ENCODE measurements around the gene BMPR1B.

BMPR1B gene

GRCh38 chr4:94968493-94968892, 210.7 kb downstream of the BMPR1B start:
- DNase-seq = no peak

GRCh38 chr4:94970650-94971049, 212.9 kb downstream of the BMPR1B start:
- no peak for DNase-seq

- DNase-seq = no peak
Observed at GRCh38 chr4:94974773-94975172, 217.0 kb downstream of the BMPR1B start.

- no peak for DNase-seq
Observed at GRCh38 chr4:94976371-94977011, 218.7 kb downstream of the BMPR1B start.

GRCh38 chr4:94978904-94979303, 221.1 kb downstream of the BMPR1B start:
- no peak for DNase-seq

GRCh38 chr4:94979621-94980020, 221.9 kb downstream of the BMPR1B start:
- DNase-seq = no peak

- no peak for DNase-seq
Observed at GRCh38 chr4:94995684-94996394, 238.1 kb downstream of the BMPR1B start.

GRCh38 chr4:95000076-95000648, 242.4 kb downstream of the BMPR1B start:
- DNase-seq = no peak

GRCh38 chr4:95004912-95005311, 247.2 kb downstream of the BMPR1B start:
- DNase-seq = no peak

- no peak for DNase-seq
Observed at GRCh38 chr4:95007998-95008397, 250.2 kb downstream of the BMPR1B start.

GRCh38 chr4:95013236-95013635, 255.5 kb downstream of the BMPR1B start:
- DNase-seq = no peak

GRCh38 chr4:95014068-95014467, 256.3 kb downstream of the BMPR1B start:
- DNase-seq = no peak

- no peak for DNase-seq
Observed at GRCh38 chr4:95017305-95018064, 259.7 kb downstream of the BMPR1B start.

- DNase-seq = no peak
Observed at GRCh38 chr4:95018785-95019184, 261.0 kb downstream of the BMPR1B start.

GRCh38 chr4:95020521-95020920, 262.8 kb downstream of the BMPR1B start:
- no peak for DNase-seq

GRCh38 chr4:95021099-95021498, 263.3 kb downstream of the BMPR1B start:
- DNase-seq = no peak

- no peak for DNase-seq
Observed at GRCh38 chr4:95023110-95023509, 265.4 kb downstream of the BMPR1B start.

GRCh38 chr4:95027905-95028618, 270.3 kb downstream of the BMPR1B start:
- no peak for DNase-seq

- DNase-seq = no peak
Observed at GRCh38 chr4:95038791-95039190, 281.0 kb downstream of the BMPR1B start.

GRCh38 chr4:95044324-95044837, 286.6 kb downstream of the BMPR1B start:
- no peak for DNase-seq

- no peak for DNase-seq
Observed at GRCh38 chr4:95045429-95045828, 287.7 kb downstream of the BMPR1B start.

- no peak for DNase-seq
Observed at GRCh38 chr4:95048296-95048695, 290.5 kb downstream of the BMPR1B start.
